Fibroblast of lung (primary cell): ENCODE results near the gene FAM83E. TPM values are rescaled to one million over a fixed set of nuclear protein-coding genes. Genes with fewer than 3 reads are reported as not detected.

Experiments used
- DNase-seq, 2 donors: peaks; one replicate each; pipeline versions ENCODE4 v3.0.0 to v3.0.0-alpha.2; 2010; ENCODE audit warnings: low read depth in 2 of 2
- H2AFZ ChIP-seq: 2 replicates; pipeline ENCODE4 v1.5.1; 2012; ENCODE audit warnings: low read length, control low read depth, inconsistent platforms
- H3K27ac ChIP-seq: 2 replicates; pipeline ENCODE4 v1.5.1; 2011; ENCODE audit warnings: low read length, control low read depth; ENCODE audit not compliant: insufficient read depth
- H3K27me3 ChIP-seq: 2 replicates; pipeline ENCODE4 v1.5.1; 2011; ENCODE audit warnings: mild to moderate bottlenecking, low read length; ENCODE audit not compliant: control insufficient read depth, insufficient read depth
- H3K36me3 ChIP-seq: 2 replicates; pipeline ENCODE4 v1.5.1; 2011; ENCODE audit warnings: low read length; ENCODE audit not compliant: control insufficient read depth, insufficient read depth
- H3K4me1 ChIP-seq: 2 replicates; pipeline ENCODE4 v1.5.1; 2011; ENCODE audit warnings: low read length; ENCODE audit not compliant: control insufficient read depth, insufficient read depth; ENCODE audit errors: extremely low read depth
- H3K4me2 ChIP-seq: 2 replicates; pipeline ENCODE4 v1.5.1; 2011; ENCODE audit warnings: low read length, control low read depth; ENCODE audit not compliant: insufficient read depth; ENCODE audit errors: extremely low read depth
- H3K4me3 ChIP-seq, 4 experiments: fragments of 200-600 bp in 1 of 4; sonication (generic) in 1 of 4; replicated peaks in 1 of 4; 2 replicates each; pipeline ENCODE4 v1.5.1; 2011 to 2016; ENCODE audit warnings: low read length in 4 of 4, low read depth in 3 of 4, mild to moderate bottlenecking in 3 of 4, control low read depth in 2 of 4, inconsistent platforms in 1 of 4, mixed read lengths in 1 of 4; ENCODE audit not compliant: insufficient read depth in 1 of 4; ENCODE audit errors: control extremely low read depth in 1 of 4
- H3K79me2 ChIP-seq: 2 replicates; pipeline ENCODE4 v1.5.1; 2012; ENCODE audit warnings: mild to moderate bottlenecking, low read length, inconsistent platforms; ENCODE audit not compliant: control insufficient read depth, insufficient read depth
- H3K9ac ChIP-seq: 2 replicates; pipeline ENCODE4 v1.5.1; 2011; ENCODE audit warnings: mild to moderate bottlenecking, low read length, control low read depth; ENCODE audit not compliant: insufficient read depth
- H3K9me3 ChIP-seq: 2 replicates; pipeline ENCODE4 v1.5.1; 2012; ENCODE audit warnings: low read depth, low read length; ENCODE audit not compliant: control insufficient read depth, insufficient read depth
- H4K20me1 ChIP-seq: 2 replicates; pipeline ENCODE4 v1.5.1; 2011; ENCODE audit warnings: low read length; ENCODE audit not compliant: control insufficient read depth, insufficient read depth; ENCODE audit errors: extremely low read depth
- CTCF ChIP-seq, 2 donors: IDR thresholded peaks in 1 of 2; conservative IDR thresholded peaks in 1 of 2; 1 replicate in 1 of 2; 2 replicates in 1 of 2; pipeline ENCODE4 v1.5.1; 2011 to 2012; ENCODE audit warnings: low read length in 2 of 2, control low read depth in 1 of 2, inconsistent platforms in 1 of 2, low read depth in 1 of 2, mild to moderate bottlenecking in 1 of 2
- EZH2 ChIP-seq: IDR thresholded peaks from 2 replicates; pipeline ENCODE4 v1.5.1; 2012; ENCODE audit warnings: low read length, control low read depth, mild to moderate bottlenecking; ENCODE audit errors: missing control alignments
- polyA plus RNA-seq, 2 donors: library from polyadenylated mRNA; depleted of rRNA in 1 of 2; stranded (reverse) in 1 of 2; unstranded in 1 of 2; fragments of >200 nt; gene quantifications; 2 replicates each; pipeline ENCODE4 v1.2.1, GENCODE V29; 2011 to 2012; ENCODE audit warnings: missing spikeins in 1 of 2
- total RNA-seq: library from RNA; depleted of rRNA; stranded (reverse); fragments of >200 nt; gene quantifications from 2 replicates; pipeline ENCODE4 v1.2.1, GENCODE V29; 2014

Gene FAM83E
- total and polyA plus RNA-seq, 2 donors (not counting 1 experiment from before 2014, with no cell fraction given), result 0.50 TPM; not detected in 1

DNA sequence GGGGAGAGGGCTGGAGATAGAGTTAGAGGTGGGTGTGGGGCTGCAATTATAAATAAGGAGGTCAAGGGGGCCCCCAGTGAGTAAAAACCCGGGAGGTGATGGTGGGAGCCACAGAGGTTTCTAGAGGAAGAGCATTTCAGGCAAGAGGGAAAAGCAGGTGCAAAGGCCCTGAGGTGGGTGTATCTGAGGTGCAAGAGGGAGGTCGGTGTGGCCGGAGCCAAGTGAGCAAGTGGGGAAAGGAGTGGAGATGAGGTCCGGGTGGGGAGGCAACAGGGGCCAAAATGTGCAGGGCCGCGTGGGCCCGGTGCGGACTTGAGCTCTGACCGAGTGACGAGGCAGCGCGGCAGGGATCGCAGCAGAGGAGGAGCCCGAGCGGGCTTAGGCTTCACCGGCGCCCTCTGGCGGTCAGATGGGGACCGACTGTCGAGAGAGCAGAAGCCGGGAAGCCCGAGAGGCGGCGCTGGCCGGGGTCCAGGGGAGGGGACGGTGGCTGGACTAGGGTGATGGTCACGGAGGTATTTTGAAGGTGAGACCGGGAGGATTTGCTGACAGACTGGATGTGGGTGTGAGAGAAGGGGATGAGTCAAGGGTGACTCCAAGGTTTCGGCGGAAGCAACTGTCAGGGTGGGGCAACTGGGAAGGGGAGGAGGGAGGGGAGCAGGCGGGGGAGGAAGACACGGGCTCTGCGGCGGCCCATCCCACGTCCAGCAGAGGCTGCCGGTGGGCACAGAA lies 26.0 kb downstream of the FAM83E start:
- Histone ChIP-seq H3K4me1 (peaks cover 4% of the 10 kb centered on the region), H3K27me3 (no peaks in the 10 kb centered on the region), H3K4me2 (peak overlapping the region; percentile 79), H3K27ac (no peak overlapping the region), H3K4me3 (peak overlapping the region; percentile 26 to 56 (median 39)), H2AFZ (peak overlapping the region; percentile 90), H3K79me2 (no peaks in the 10 kb centered on the region), H3K9me3 (no peaks in the 10 kb centered on the region), H3K9ac (peak overlapping the region; percentile 24), H3K36me3 (no peaks in the 10 kb centered on the region), H4K20me1 (no peaks in the 10 kb centered on the region)
- TF ChIP-seq EZH2, result no peak
- TF ChIP-seq CTCF (conservative IDR thresholded peaks at IDR 0.05 in 1 of 2, IDR thresholded peaks at IDR 0.05 in 1 of 2; ENCODE audit: low read depth in 1 of 2, low read length in 2 of 2), result peak; percentile 85 to 90
- DNase-seq, result peak; percentile 74 to 81

- Histone ChIP-seq H3K27me3 (no peaks in the 10 kb centered on the region), H3K36me3 (no peaks in the 10 kb centered on the region), H3K9ac (no peak overlapping the region), H4K20me1 (no peaks in the 10 kb centered on the region), H3K9me3 (no peaks in the 10 kb centered on the region), H3K4me2 (no peak overlapping the region), H3K27ac (no peak overlapping the region), H3K4me3 (no peak overlapping the region), H3K4me1 (peaks cover 4% of the 10 kb centered on the region), H3K79me2 (no peaks in the 10 kb centered on the region), H2AFZ (no peak overlapping the region)
- TF ChIP-seq CTCF (conservative IDR thresholded peaks at IDR 0.05 in 1 of 2, IDR thresholded peaks at IDR 0.05 in 1 of 2; ENCODE audit: low read depth in 1 of 2, low read length in 2 of 2) (no peak), EZH2 (no peak)
- DNase-seq, result no peak
Measured at GRCh38 chr19:48587387-48587786, 27.5 kb downstream of the FAM83E start.

- H2AFZ ChIP-seq, result no peak overlapping the region
- no peaks in the 10 kb centered on the region for H3K79me2 ChIP-seq
- no peaks in the 10 kb centered on the region for H3K27me3 ChIP-seq
- no peak overlapping the region for H3K4me2 ChIP-seq
- no peak overlapping the region for H3K9ac ChIP-seq
- no peak for DNase-seq
- no peaks in the 10 kb centered on the region for H4K20me1 ChIP-seq
- H3K27ac ChIP-seq, result no peak overlapping the region
- H3K4me3 ChIP-seq, result no peak overlapping the region
- peaks cover 4% of the 10 kb centered on the region for H3K4me1 ChIP-seq
- H3K9me3 ChIP-seq, result no peaks in the 10 kb centered on the region
- no peaks in the 10 kb centered on the region for H3K36me3 ChIP-seq
- no peak for TF ChIP-seq EZH2
Measured at GRCh38 chr19:48582168-48582567, 32.7 kb downstream of the FAM83E start.
